Liver (tissue), 9 donors: ENCODE data around the gene CHST14. TPM values are rescaled to one million over a fixed set of nuclear protein-coding genes. Genes with fewer than 3 reads are reported as not detected.

Experiments used
- DNase-seq: peaks from one replicate; pipeline ENCODE4 v3.0.0-alpha.2; 2017; ENCODE audit warnings: low spot score
- H3K27ac ChIP-seq, 2 donors: one replicate each; pipeline ENCODE4 v1.7.0; 2013; ENCODE audit warnings: inconsistent platforms in 2 of 2, low read length in 2 of 2, control low read depth in 1 of 2, low read depth in 1 of 2, mild to moderate bottlenecking in 1 of 2
- H3K27me3 ChIP-seq, 4 donors: one replicate each; pipeline versions ENCODE4 v1.6.1 to v1.7.0; 2013; ENCODE audit warnings: low read length in 3 of 4, inconsistent platforms in 1 of 4, mild to moderate bottlenecking in 1 of 4, moderate library complexity in 1 of 4; ENCODE audit not compliant: control insufficient read depth in 4 of 4, insufficient read depth in 4 of 4
- H3K36me3 ChIP-seq, 4 donors: one replicate each; pipeline versions ENCODE4 v1.6.1 to v1.7.0; 2013; ENCODE audit warnings: low read length in 3 of 4, mild to moderate bottlenecking in 3 of 4, low read depth in 1 of 4, moderate library complexity in 1 of 4; ENCODE audit not compliant: control insufficient read depth in 4 of 4, insufficient read depth in 3 of 4
- H3K4me1 ChIP-seq, 4 donors: one replicate each; pipeline versions ENCODE4 v1.6.1 to v1.7.0; 2013; ENCODE audit warnings: low read length in 3 of 4, mild to moderate bottlenecking in 3 of 4, moderate library complexity in 1 of 4; ENCODE audit not compliant: control insufficient read depth in 4 of 4, insufficient read depth in 4 of 4
- H3K4me3 ChIP-seq, 3 donors: one replicate each; pipeline versions ENCODE4 v1.6.1 to v1.7.0; 2013; ENCODE audit warnings: low read length in 3 of 3, control low read depth in 1 of 3, low read depth in 1 of 3, mild to moderate bottlenecking in 1 of 3
- H3K9ac ChIP-seq, 2 donors: one replicate each; pipeline ENCODE4 v1.7.0; 2013; ENCODE audit warnings: low read length in 2 of 2, mild to moderate bottlenecking in 2 of 2, moderate library complexity in 2 of 2, control low read depth in 1 of 2, low read depth in 1 of 2
- H3K9me3 ChIP-seq, 4 donors: one replicate each; pipeline versions ENCODE4 v1.6.1 to v1.7.0; 2013; ENCODE audit warnings: low read length in 3 of 4; ENCODE audit not compliant: control insufficient read depth in 4 of 4
- CTCF ChIP-seq: fragments of 150-350 bp; IDR thresholded peaks from 2 replicates; pipeline ENCODE4 v1.5.1; 2017; ENCODE audit warnings: improper control_type of control experiment, low read depth, low read length; ENCODE audit not compliant: missing input control
- EGR1 ChIP-seq, 2 donors: IDR thresholded peaks; 2 replicates each; pipeline ENCODE4 v1.6.1; 2016 to 2018; ENCODE audit warnings: antibody characterized with exemption in 2 of 2, low read depth in 2 of 2
- FOXA1 ChIP-seq: IDR thresholded peaks from 2 replicates; pipeline ENCODE4 v1.6.1; 2016; ENCODE audit warnings: antibody characterized with exemption
- FOXA2 ChIP-seq: IDR thresholded peaks from 2 replicates; pipeline ENCODE4 v1.6.1; 2016; ENCODE audit warnings: antibody characterized with exemption
- GABPA ChIP-seq, 2 donors: IDR thresholded peaks in 1 of 2; conservative IDR thresholded peaks in 1 of 2; 2 replicates each; pipeline ENCODE4 v1.6.1; 2016; ENCODE audit warnings: antibody characterized with exemption in 2 of 2, mild to moderate bottlenecking in 1 of 2, moderate library complexity in 1 of 2
- HNF4A ChIP-seq, 2 donors: conservative IDR thresholded peaks; 2 replicates each; pipeline ENCODE4 v1.6.1; 2016; ENCODE audit warnings: antibody characterized with exemption in 2 of 2, mild to moderate bottlenecking in 2 of 2
- HNF4G ChIP-seq: IDR thresholded peaks from 2 replicates; pipeline ENCODE4 v1.6.1; 2016; ENCODE audit warnings: antibody characterized with exemption
- JUND ChIP-seq, 2 donors: IDR thresholded peaks; 2 replicates each; pipeline ENCODE4 v1.6.1; 2016; ENCODE audit warnings: antibody characterized with exemption in 2 of 2
- NR2F2 ChIP-seq: IDR thresholded peaks from 2 replicates; pipeline ENCODE4 v1.6.1; 2016; ENCODE audit warnings: antibody characterized with exemption
- RAD21 ChIP-seq, 2 donors: IDR thresholded peaks; 2 replicates each; pipeline ENCODE4 v1.6.1; 2016; ENCODE audit warnings: antibody characterized with exemption in 2 of 2, mild to moderate bottlenecking in 2 of 2
- REST ChIP-seq: IDR thresholded peaks from 2 replicates; pipeline ENCODE4 v1.6.1; 2016; ENCODE audit warnings: antibody characterized with exemption, mild to moderate bottlenecking
- RXRA ChIP-seq, 2 donors: IDR thresholded peaks; 2 replicates each; pipeline ENCODE4 v1.6.1; 2017 to 2018; ENCODE audit warnings: antibody characterized with exemption in 2 of 2, mild to moderate bottlenecking in 1 of 2
- SP1 ChIP-seq: IDR thresholded peaks from 2 replicates; pipeline ENCODE4 v1.6.1; 2018; ENCODE audit warnings: antibody characterized with exemption, mild to moderate bottlenecking
- TAF1 ChIP-seq: conservative IDR thresholded peaks from 2 replicates; pipeline ENCODE4 v1.6.1; 2016; ENCODE audit warnings: antibody characterized with exemption, mild to moderate bottlenecking
- YY1 ChIP-seq: IDR thresholded peaks from 2 replicates; pipeline ENCODE4 v1.6.1; 2016; ENCODE audit warnings: antibody characterized with exemption, mild to moderate bottlenecking
- WGBS: extraction: QIAGEN DNeasy Blood & Tissue Kit; methylation state at CpG from one replicate; pipeline ENCODE4 v1.1.7; 2013; 5-methylcytosine and 5-hydroxymethylcytosine counted together
- polyA plus RNA-seq, 2 donors: library from polyadenylated mRNA; stranded (reverse) in 1 of 2; unstranded in 1 of 2; fragments of 200-250 nt in 1 of 2; fragments of >200 nt in 1 of 2; fragmentation: Nextera tagmentation in 1 of 2; extraction: Ambion mirVana in 1 of 2; gene quantifications; one replicate each; pipeline versions ENCODE4 v1.2.1 to v1.2.3, GENCODE V29; 2013 to 2015
- total RNA-seq, 2 donors: library from RNA; depleted of rRNA; stranded (reverse); fragments of >200 nt; gene quantifications; one replicate each; pipeline ENCODE4 v1.2.3, GENCODE V29; 2014
- TF ChIP-seq, protein P1 (sequence below): IDR thresholded peaks from 2 replicates; pipeline ENCODE4 v1.6.1; 2016; ENCODE audit warnings: antibody characterized with exemption
- TF ChIP-seq, protein P2 (sequence below): IDR thresholded peaks from 2 replicates; pipeline ENCODE4 v1.6.1; 2016; ENCODE audit warnings: antibody characterized with exemption
- TF ChIP-seq, protein P3 (sequence below): IDR thresholded peaks from 2 replicates; pipeline ENCODE4 v1.6.1; 2016; ENCODE audit warnings: antibody characterized with exemption
- donor health status: healthy.
- donor health status: healthy.
- donor health status: healthy.
- donor health status: healthy.
- donor health status: healthy.

CHST14 gene
- total and polyA plus RNA-seq, 4 donors = 2.3 to 5.3 (median 3.1) TPM

DNA sequence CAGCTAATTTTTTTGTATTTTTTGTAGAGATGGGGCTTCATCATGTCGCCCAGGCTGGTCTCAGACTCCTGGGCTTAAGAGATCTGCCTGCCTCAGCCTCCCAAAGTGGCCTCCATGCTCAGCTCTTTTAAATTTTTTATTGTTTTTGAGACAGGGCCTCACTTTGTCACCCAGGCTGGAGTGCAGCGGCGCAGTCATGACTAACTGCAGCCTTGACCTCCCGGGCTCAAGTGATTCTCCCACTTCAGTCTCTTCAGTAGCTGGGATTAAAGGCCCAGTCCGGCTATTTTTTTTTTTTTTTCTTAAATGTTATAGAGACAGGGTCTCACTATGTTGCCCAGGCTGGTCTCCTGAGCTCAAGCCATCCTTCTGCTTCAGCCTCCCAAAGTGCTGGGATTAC, 45.1 kb upstream of the CHST14 start:
- Histone ChIP-seq H3K4me1 (peaks cover under 1 to 15% (median 14%) of the 10 kb centered on the region in 4 donors), H3K9ac (no peak overlapping the region), H3K4me3 (no peak overlapping the region), H3K9me3 (no peaks in the 10 kb centered on the region), H3K27me3 (no peaks in the 10 kb centered on the region), H3K27ac (no peak overlapping the region), H3K36me3 (no peaks in the 10 kb centered on the region)
- DNase-seq = no peak
- TF ChIP-seq NR2F2 (no peak), SP1 (no peak), CTCF (no peak), REST (no peak), RAD21 (IDR thresholded peaks at IDR 0.05) (no peak), FOXA1 (no peak), YY1 (no peak), HNF4G (no peak), HNF4A (conservative IDR thresholded peaks at IDR 0.05) (no peak)
- TF ChIP-seq, protein P1, sequence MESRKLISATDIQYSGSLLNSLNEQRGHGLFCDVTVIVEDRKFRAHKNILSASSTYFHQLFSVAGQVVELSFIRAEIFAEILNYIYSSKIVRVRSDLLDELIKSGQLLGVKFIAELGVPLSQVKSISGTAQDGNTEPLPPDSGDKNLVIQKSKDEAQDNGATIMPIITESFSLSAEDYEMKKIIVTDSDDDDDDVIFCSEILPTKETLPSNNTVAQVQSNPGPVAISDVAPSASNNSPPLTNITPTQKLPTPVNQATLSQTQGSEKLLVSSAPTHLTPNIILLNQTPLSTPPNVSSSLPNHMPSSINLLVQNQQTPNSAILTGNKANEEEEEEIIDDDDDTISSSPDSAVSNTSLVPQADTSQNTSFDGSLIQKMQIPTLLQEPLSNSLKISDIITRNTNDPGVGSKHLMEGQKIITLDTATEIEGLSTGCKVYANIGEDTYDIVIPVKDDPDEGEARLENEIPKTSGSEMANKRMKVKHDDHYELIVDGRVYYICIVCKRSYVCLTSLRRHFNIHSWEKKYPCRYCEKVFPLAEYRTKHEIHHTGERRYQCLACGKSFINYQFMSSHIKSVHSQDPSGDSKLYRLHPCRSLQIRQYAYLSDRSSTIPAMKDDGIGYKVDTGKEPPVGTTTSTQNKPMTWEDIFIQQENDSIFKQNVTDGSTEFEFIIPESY = no peak
- TF ChIP-seq, protein P2, sequence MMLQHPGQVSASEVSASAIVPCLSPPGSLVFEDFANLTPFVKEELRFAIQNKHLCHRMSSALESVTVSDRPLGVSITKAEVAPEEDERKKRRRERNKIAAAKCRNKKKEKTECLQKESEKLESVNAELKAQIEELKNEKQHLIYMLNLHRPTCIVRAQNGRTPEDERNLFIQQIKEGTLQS = no peak
- 95% methylated on average over 5 of the region's 5 CpGs for WGBS

- no peaks in the 10 kb centered on the region for H3K27me3 ChIP-seq
- TF ChIP-seq RAD21 (IDR thresholded peaks at IDR 0.05) = no peak
- no peak for TF ChIP-seq RXRA (IDR thresholded peaks at IDR 0.05)
- no peak for TF ChIP-seq HNF4A (conservative IDR thresholded peaks at IDR 0.05)
- no peak for TF ChIP-seq SP1
- no peak for TF ChIP-seq HNF4G
- TF ChIP-seq, protein P2 = no peak
- no peak for TF ChIP-seq FOXA1
- TF ChIP-seq EGR1 (IDR thresholded peaks at IDR 0.05; ENCODE audit: low read depth in 2 of 2) = no peak
- TF ChIP-seq NR2F2 = no peak
- no peak for TF ChIP-seq FOXA2
- TF ChIP-seq REST = no peak
- TF ChIP-seq, protein P1 = no peak
- no peak for TF ChIP-seq YY1
- TF ChIP-seq GABPA (IDR thresholded peaks at IDR 0.05 in 1 of 2, conservative IDR thresholded peaks at IDR 0.05 in 1 of 2) = no peak
- TF ChIP-seq, protein P3, sequence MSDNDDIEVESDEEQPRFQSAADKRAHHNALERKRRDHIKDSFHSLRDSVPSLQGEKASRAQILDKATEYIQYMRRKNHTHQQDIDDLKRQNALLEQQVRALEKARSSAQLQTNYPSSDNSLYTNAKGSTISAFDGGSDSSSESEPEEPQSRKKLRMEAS = no peak
- no peak for TF ChIP-seq JUND (IDR thresholded peaks at IDR 0.05)
- TF ChIP-seq TAF1 = no peak
- no peaks in the 10 kb centered on the region for H3K9me3 ChIP-seq
- no peak overlapping the region for H3K9ac ChIP-seq
- H3K4me1 ChIP-seq = no peaks in the 10 kb centered on the region
- no peak overlapping the region for H3K4me3 ChIP-seq
- H3K36me3 ChIP-seq = no peaks in the 10 kb centered on the region
- 91% methylated on average over 9 of the region's 9 CpGs for WGBS
- no peak overlapping the region for H3K27ac ChIP-seq
- DNase-seq = peak; percentile 74
Observed at GRCh38 chr15:40427188-40427587, 43.6 kb upstream of the CHST14 start.
